ENCODE results near the gene EMC1.
"Not testable (repeated sequence)": the region's sequence is repeated elsewhere in the genome, so short reads cannot be mapped to it uniquely, and the experiment has no call there.

The EMC1 gene

GRCh38 chr1:19187852-19188251 is 63.5 kb downstream of the EMC1 start:
- no peak for DNase-seq

GRCh38 chr1:19186001-19186400 is 65.3 kb downstream of the EMC1 start:
- no peak for DNase-seq

GRCh38 chr1:19182223-19182622 is 69.1 kb downstream of the EMC1 start:
- no peak for DNase-seq

- DNase-seq: not testable (repeated sequence)
Observed at GRCh38 chr1:19180265-19180657, 71.1 kb downstream of the EMC1 start.

GRCh38 chr1:19179597-19180264 is 71.6 kb downstream of the EMC1 start:
- DNase-seq: no peak

GRCh38 chr1:19178734-19179398 is 72.5 kb downstream of the EMC1 start:
- no peak for DNase-seq

- no peak for DNase-seq
Observed at GRCh38 chr1:19177811-19178210, 73.5 kb downstream of the EMC1 start.

- DNase-seq: no peak
Observed at GRCh38 chr1:19169642-19170041, 81.7 kb downstream of the EMC1 start.

GRCh38 chr1:19167140-19167539 is 84.2 kb downstream of the EMC1 start:
- no peak for DNase-seq

- DNase-seq: no peak
Observed at GRCh38 chr1:19166066-19166465, 85.3 kb downstream of the EMC1 start.
